Activated CD8-positive, alpha-beta memory T cell treated with anti-CD3 and anti-CD28 coated beads, Interleukin-2, amount 50 U/mL, for 24 hours (primary cell): ENCODE results near the gene AK9.
"Not testable (repeated sequence)": the region's sequence is repeated elsewhere in the genome, so short reads cannot be mapped to it uniquely, and the experiment has no call there.

Experiments
- DNase-seq: peaks from one replicate; pipeline ENCODE4 v3.0.0-alpha.2; 2020; ENCODE audit errors: extremely low read depth

The AK9 gene

GRCh38 chr6:109625199-109625598 lies 65.8 kb downstream of the AK9 start:
- no peak for DNase-seq

GRCh38 chr6:109623288-109623687 lies 67.7 kb downstream of the AK9 start:
- DNase-seq, result no peak

- DNase-seq, result no peak
These were observed 78.7 kb downstream of the AK9 start for GRCh38 chr6:109612268-109612667.

GRCh38 chr6:109611502-109611901 lies 79.5 kb downstream of the AK9 start:
- no peak for DNase-seq

- DNase-seq, result no peak
These were observed 80.4 kb downstream of the AK9 start for GRCh38 chr6:109610590-109610989.

GRCh38 chr6:109609737-109610136 lies 81.3 kb downstream of the AK9 start:
- DNase-seq, result no peak

GRCh38 chr6:109606359-109606758 lies 84.6 kb downstream of the AK9 start:
- DNase-seq, result no peak

GRCh38 chr6:109595998-109596397 lies 95.0 kb downstream of the AK9 start:
- DNase-seq, result no peak

- no peak for DNase-seq
These were observed 110.5 kb downstream of the AK9 start for GRCh38 chr6:109580519-109580918.

- DNase-seq, result no peak
These were observed 111.6 kb downstream of the AK9 start for GRCh38 chr6:109579361-109579760.

- not testable (repeated sequence) for DNase-seq
These were observed 121.1 kb downstream of the AK9 start for GRCh38 chr6:109569901-109570300.

- no peak for DNase-seq
These were observed 129.2 kb downstream of the AK9 start for GRCh38 chr6:109561844-109562243.

- no peak for DNase-seq
These were observed 159.6 kb downstream of the AK9 start for GRCh38 chr6:109531446-109531845.

- no peak for DNase-seq
These were observed 163.0 kb downstream of the AK9 start for GRCh38 chr6:109527989-109528388.

GRCh38 chr6:109526905-109527628 lies 163.9 kb downstream of the AK9 start:
- peak; percentile 5 for DNase-seq

GRCh38 chr6:109524129-109524528 lies 166.9 kb downstream of the AK9 start:
- DNase-seq, result no peak

- no peak for DNase-seq
These were observed 167.5 kb downstream of the AK9 start for GRCh38 chr6:109523478-109523877.

GRCh38 chr6:109521080-109521479 lies 169.9 kb downstream of the AK9 start:
- no peak for DNase-seq

- not testable (repeated sequence) for DNase-seq
These were observed 171.4 kb downstream of the AK9 start for GRCh38 chr6:109519647-109520046.

- no peak for DNase-seq
These were observed 174.1 kb downstream of the AK9 start for GRCh38 chr6:109516929-109517328.

GRCh38 chr6:109515781-109516409 lies 175.1 kb downstream of the AK9 start:
- no peak for DNase-seq

- no peak for DNase-seq
These were observed 176.1 kb downstream of the AK9 start for GRCh38 chr6:109514946-109515345.

- no peak for DNase-seq
These were observed 177.4 kb downstream of the AK9 start for GRCh38 chr6:109513571-109514071.
